ENCODE results near the gene RASA3.

GRCh38 chr13:113938246-113938645 is 194.2 kb downstream of the RASA3 start:
- TF ChIP-seq CTCF (IDR thresholded peaks at IDR 0.05) = no peak
- no peak for TF ChIP-seq POLR2AphosphoS5 (IDR thresholded peaks at IDR 0.05)

Data from sigmoid colon (tissue), 4 donors.